ENCODE results near the gene GNA14. TPM values are rescaled to one million over a fixed set of nuclear protein-coding genes. Genes with fewer than 3 reads are reported as not detected.

The GNA14 gene
- total RNA-seq, 1 experiment from 2014 or later: 0.25 TPM

DNA sequence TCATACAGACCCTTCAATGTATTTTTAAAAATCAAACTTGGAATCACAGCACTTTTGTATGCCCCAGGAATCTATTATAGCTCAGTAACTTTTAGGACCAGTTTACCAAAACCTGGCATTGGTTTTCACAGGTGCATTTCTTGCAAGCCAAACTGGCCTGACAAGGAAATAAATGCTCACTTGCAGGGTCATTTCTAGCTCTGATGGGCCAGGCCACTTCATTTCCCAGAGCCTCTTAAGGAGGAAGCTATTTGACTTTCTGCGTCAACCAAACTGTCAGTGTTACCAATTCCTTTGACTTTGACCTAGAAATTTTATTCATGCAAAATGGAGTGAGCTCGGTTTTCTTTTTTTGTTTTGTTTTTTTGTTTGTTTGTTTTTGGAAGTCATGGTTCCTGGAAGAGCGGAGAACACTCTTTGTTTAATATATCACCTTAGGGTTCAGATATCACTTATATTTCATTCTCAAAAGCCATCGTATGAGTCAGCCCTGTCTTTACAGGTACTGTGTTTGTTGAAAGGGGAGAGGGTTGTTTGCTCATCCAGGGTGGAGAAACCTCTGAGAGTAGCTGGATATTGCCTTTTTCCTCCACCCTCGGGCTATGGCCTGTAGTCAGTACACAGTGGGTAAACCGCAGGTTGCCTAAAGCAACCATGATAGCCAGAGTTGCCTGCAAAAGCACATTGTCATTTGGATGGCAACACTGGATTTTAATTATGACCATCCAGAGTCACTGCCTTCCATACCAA lies 58.9 kb downstream of the GNA14 start:
- intact Hi-C loops (cut with micrococcal nuclease): no loop called here
- Histone ChIP-seq H3K27me3 (ENCODE audit: insufficient read depth, low read length) (peaks cover under 1% of the 10 kb centered on the region; the same call in 1 of the 2 replicates), H3K36me3 (ENCODE audit: control insufficient read depth in 1 of 2, insufficient read depth in 2 of 2, low read length in 2 of 2) (no peaks in the 10 kb centered on the region), H3K9me2 (ENCODE audit: insufficient read depth) (no peaks in the 10 kb centered on the region), H4K20me1 (ENCODE audit: insufficient read depth) (no peaks in the 10 kb centered on the region), H3K4me2 (ENCODE audit: low read length) (peak overlapping the region; percentile 14; the same call in 1 of the 2 replicates), H3K79me2 (ENCODE audit: insufficient read depth, low read length) (no peaks in the 10 kb centered on the region), H3K9ac (ENCODE audit: low read length) (no peak overlapping the region), H3K4me1 (ENCODE audit: control insufficient read depth in 1 of 2, insufficient read depth in 2 of 2, low read length in 2 of 2) (peaks cover 3 to 18% of the 10 kb centered on the region in 2 experiments), H3K9me3 (ENCODE audit: control insufficient read depth in 1 of 2, insufficient read depth in 1 of 2, low read depth in 1 of 2, low read length in 2 of 2) (no peaks in the 10 kb centered on the region), H3K27ac (ENCODE audit: low read depth, low read length) (no peak overlapping the region), H3K4me3 (replicated peaks in 1 of 2; ENCODE audit: low read depth in 1 of 2, low read length in 2 of 2) (no peak overlapping the region), H2AFZ (ENCODE audit: low read depth, low read length, poor library complexity, severe bottlenecking) (no peak overlapping the region)
- TF ChIP-seq, protein P1, sequence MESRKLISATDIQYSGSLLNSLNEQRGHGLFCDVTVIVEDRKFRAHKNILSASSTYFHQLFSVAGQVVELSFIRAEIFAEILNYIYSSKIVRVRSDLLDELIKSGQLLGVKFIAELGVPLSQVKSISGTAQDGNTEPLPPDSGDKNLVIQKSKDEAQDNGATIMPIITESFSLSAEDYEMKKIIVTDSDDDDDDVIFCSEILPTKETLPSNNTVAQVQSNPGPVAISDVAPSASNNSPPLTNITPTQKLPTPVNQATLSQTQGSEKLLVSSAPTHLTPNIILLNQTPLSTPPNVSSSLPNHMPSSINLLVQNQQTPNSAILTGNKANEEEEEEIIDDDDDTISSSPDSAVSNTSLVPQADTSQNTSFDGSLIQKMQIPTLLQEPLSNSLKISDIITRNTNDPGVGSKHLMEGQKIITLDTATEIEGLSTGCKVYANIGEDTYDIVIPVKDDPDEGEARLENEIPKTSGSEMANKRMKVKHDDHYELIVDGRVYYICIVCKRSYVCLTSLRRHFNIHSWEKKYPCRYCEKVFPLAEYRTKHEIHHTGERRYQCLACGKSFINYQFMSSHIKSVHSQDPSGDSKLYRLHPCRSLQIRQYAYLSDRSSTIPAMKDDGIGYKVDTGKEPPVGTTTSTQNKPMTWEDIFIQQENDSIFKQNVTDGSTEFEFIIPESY (IDR thresholded peaks at IDR 0.05; ENCODE audit: extremely low read depth, insufficient replicate concordance, low read length): no peak
- no peak for TF ChIP-seq FOSL1 (IDR thresholded peaks at IDR 0.05; ENCODE audit: low read depth)
- no peak for TF ChIP-seq RAD21 (IDR thresholded peaks at IDR 0.05; ENCODE audit: low read depth)
- TF ChIP-seq ZNF274 (IDR thresholded peaks at IDR 0.05; ENCODE audit: low read depth, low read length): no peak
- no peak for TF ChIP-seq SRF (IDR thresholded peaks at IDR 0.05; ENCODE audit: low read depth)
- TF ChIP-seq POLR2AphosphoS5 (IDR thresholded peaks at IDR 0.05; ENCODE audit: low read depth, low read length): no peak
- TF ChIP-seq CBX3 (IDR thresholded peaks at IDR 0.05; ENCODE audit: low read depth): no peak
- no peak for TF ChIP-seq SP1 (IDR thresholded peaks at IDR 0.05; ENCODE audit: low read depth)
- BruUV-seq (replicated peaks): no TSS peak
- ChIA-PET CTCF (interaction anchor here (1.0 kb wide), 1 partner anchor 132 kb away, joined by 3 read pairs; no protein-coding TSS in a partner anchor), POLR2A (no interaction called here), RAD21 (ENCODE audit: low non-redundant PET in 1 of 2, low total read pairs in 2 of 2, uncharacterized antibody in 2 of 2, unreplicated experiment in 2 of 2) (no interaction called here)
- DNase-seq (ENCODE audit: low read depth, low spot score) (no peak), ATAC-seq (0 out of 2 replicates have a peak, but pooled peaks have one; percentile 30)
